ENCODE results near the gene HMGN1. TPM values are rescaled to one million over a fixed set of nuclear protein-coding genes. Genes with fewer than 3 reads are reported as not detected.

The HMGN1 gene
- polyA plus RNA-seq, 1 donor (not counting 4 experiments of a cell fraction or from before 2014, with no cell fraction given) = 245 TPM

DNA sequence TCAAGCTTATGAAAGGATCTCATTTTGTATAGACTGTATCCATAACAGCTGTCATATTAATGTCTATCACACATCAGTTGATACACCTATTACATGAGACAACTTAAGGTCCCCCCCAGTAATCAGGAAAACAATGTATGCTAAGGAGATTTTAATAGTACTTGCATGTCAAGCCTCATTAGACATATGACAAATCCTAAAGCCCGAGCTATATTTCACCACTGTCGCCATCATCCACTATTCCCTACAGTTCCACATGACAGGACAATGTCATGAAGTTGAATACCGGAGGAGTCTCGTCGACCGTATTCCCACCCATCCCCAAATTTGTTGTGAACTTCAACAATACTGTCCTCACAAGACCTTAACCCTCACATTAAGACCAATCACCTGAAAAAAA lies 3.4 kb downstream of the HMGN1 start:
- no peak for TF ChIP-seq EZH2 (IDR thresholded peaks at IDR 0.05; ENCODE audit: low read length)
- TF ChIP-seq, protein P1, sequence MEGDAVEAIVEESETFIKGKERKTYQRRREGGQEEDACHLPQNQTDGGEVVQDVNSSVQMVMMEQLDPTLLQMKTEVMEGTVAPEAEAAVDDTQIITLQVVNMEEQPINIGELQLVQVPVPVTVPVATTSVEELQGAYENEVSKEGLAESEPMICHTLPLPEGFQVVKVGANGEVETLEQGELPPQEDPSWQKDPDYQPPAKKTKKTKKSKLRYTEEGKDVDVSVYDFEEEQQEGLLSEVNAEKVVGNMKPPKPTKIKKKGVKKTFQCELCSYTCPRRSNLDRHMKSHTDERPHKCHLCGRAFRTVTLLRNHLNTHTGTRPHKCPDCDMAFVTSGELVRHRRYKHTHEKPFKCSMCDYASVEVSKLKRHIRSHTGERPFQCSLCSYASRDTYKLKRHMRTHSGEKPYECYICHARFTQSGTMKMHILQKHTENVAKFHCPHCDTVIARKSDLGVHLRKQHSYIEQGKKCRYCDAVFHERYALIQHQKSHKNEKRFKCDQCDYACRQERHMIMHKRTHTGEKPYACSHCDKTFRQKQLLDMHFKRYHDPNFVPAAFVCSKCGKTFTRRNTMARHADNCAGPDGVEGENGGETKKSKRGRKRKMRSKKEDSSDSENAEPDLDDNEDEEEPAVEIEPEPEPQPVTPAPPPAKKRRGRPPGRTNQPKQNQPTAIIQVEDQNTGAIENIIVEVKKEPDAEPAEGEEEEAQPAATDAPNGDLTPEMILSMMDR (optimal IDR thresholded peaks at IDR 0.05 in 1 of 3, IDR thresholded peaks at IDR 0.05 in 1 of 3, conservative IDR thresholded peaks at IDR 0.05 in 1 of 3; ENCODE audit: extremely low read depth in 1 of 3, insufficient read depth in 2 of 3, low read length in 3 of 3) = no peak
- Histone ChIP-seq H3K4me2 (ENCODE audit: control insufficient read depth, extremely low read depth, insufficient read depth, low read depth, low read length) (peak overlapping the region; percentile 27), H3K4me1 (ENCODE audit: control insufficient read depth, extremely low read depth, insufficient read depth, low read length) (peaks cover 24% of the 10 kb centered on the region), H4K20me1 (ENCODE audit: control insufficient read depth, extremely low read depth, insufficient read depth, low read length) (peaks cover 8% of the 10 kb centered on the region), H2AFZ (ENCODE audit: control insufficient read depth, low read length) (no peak overlapping the region), H3K9ac (ENCODE audit: control insufficient read depth, extremely low read depth, insufficient read depth, low read length) (no peak overlapping the region), H3K4me3 (ENCODE audit: control insufficient read depth in 2 of 3, extremely low read depth in 1 of 3, insufficient read depth in 2 of 3, low read depth in 1 of 3, low read length in 3 of 3) (no peak overlapping the region), H3K36me3 (ENCODE audit: control insufficient read depth in 2 of 2, extremely low read depth in 1 of 2, insufficient read depth in 2 of 2, low read length in 2 of 2) (peaks cover 11 to 31% of the 10 kb centered on the region in 2 experiments), H3K9me1 (ENCODE audit: control insufficient read depth, extremely low read depth, insufficient read depth, low read length) (no peaks in the 10 kb centered on the region), H3K27me3 (ENCODE audit: control insufficient read depth, extremely low read depth, insufficient read depth, low read length) (no peaks in the 10 kb centered on the region), H3K27ac (ENCODE audit: control insufficient read depth, insufficient read depth, low read length) (no peak overlapping the region), H3K9me3 (ENCODE audit: control insufficient read depth, low read depth, low read length) (no peaks in the 10 kb centered on the region), H3K79me2 (ENCODE audit: control insufficient read depth, insufficient read depth, low read length) (peaks cover 38% of the 10 kb centered on the region)
- DNase-seq (ENCODE audit: low read depth, low spot score) (no peak), FAIRE-seq (no peak)
- dilution Hi-C loops (cut with MboI; ENCODE audit: extremely low pct_ligation_motif_present, low sequenced_read_pairs) = no loop called here

DNA sequence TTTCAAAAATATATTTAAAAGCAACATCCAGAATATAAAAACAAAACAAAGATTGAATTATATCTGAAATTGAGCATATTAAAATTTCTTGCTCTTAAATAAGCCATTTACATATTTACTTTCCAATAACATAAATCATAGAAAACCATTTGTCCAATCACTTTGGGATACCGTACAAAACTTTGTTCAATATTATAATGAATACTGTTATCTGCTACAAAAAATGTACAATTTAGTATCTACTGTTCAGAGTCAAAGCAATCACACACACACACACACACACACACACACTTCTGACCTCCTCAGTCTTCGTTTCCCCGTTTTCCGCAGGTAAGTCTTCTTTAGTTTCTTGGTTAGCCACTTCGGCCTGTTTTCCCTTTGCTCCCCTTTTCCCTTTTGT lies 4.0 kb downstream of the HMGN1 start:
- Histone ChIP-seq H3K36me3 (ENCODE audit: control insufficient read depth in 2 of 2, extremely low read depth in 1 of 2, insufficient read depth in 2 of 2, low read length in 2 of 2) (peaks cover 11 to 31% of the 10 kb centered on the region in 2 experiments), H3K27ac (ENCODE audit: control insufficient read depth, insufficient read depth, low read length) (no peak overlapping the region), H3K4me1 (ENCODE audit: control insufficient read depth, extremely low read depth, insufficient read depth, low read length) (peaks cover 20% of the 10 kb centered on the region), H3K27me3 (ENCODE audit: control insufficient read depth, extremely low read depth, insufficient read depth, low read length) (no peaks in the 10 kb centered on the region), H3K4me3 (ENCODE audit: control insufficient read depth in 2 of 3, extremely low read depth in 1 of 3, insufficient read depth in 2 of 3, low read depth in 1 of 3, low read length in 3 of 3) (no peak overlapping the region), H3K79me2 (ENCODE audit: control insufficient read depth, insufficient read depth, low read length) (peaks cover 38% of the 10 kb centered on the region), H3K4me2 (ENCODE audit: control insufficient read depth, extremely low read depth, insufficient read depth, low read depth, low read length) (no peak overlapping the region), H2AFZ (ENCODE audit: control insufficient read depth, low read length) (no peak overlapping the region), H3K9ac (ENCODE audit: control insufficient read depth, extremely low read depth, insufficient read depth, low read length) (no peak overlapping the region), H3K9me3 (ENCODE audit: control insufficient read depth, low read depth, low read length) (no peaks in the 10 kb centered on the region), H3K9me1 (ENCODE audit: control insufficient read depth, extremely low read depth, insufficient read depth, low read length) (no peaks in the 10 kb centered on the region), H4K20me1 (ENCODE audit: control insufficient read depth, extremely low read depth, insufficient read depth, low read length) (peaks cover 8% of the 10 kb centered on the region)
- FAIRE-seq (no peak), DNase-seq (ENCODE audit: low read depth, low spot score) (no peak)
- dilution Hi-C loops (cut with MboI; ENCODE audit: extremely low pct_ligation_motif_present, low sequenced_read_pairs) = no loop called here
- no peak for TF ChIP-seq EZH2 (IDR thresholded peaks at IDR 0.05; ENCODE audit: low read length)
- TF ChIP-seq, protein P1 (optimal IDR thresholded peaks at IDR 0.05 in 1 of 3, IDR thresholded peaks at IDR 0.05 in 1 of 3, conservative IDR thresholded peaks at IDR 0.05 in 1 of 3; ENCODE audit: extremely low read depth in 1 of 3, insufficient read depth in 2 of 3, low read length in 3 of 3) = no peak
